Upper lobe of left lung (tissue), 4 donors: ENCODE results near the gene CD44.

Experiments used
- CTCF ChIP-seq, 6 experiments: fragments of 450-650 bp in 4 of 6; fragments of 200-600 bp in 2 of 6; sonication (generic) in 2 of 6; IDR thresholded peaks; one replicate each; pipeline ENCODE4 v1.5.1; 2016 to 2019; ENCODE audit warnings: antibody characterized with exemption in 6 of 6
- EP300 ChIP-seq, 4 donors: sonication (generic); formaldehyde crosslinking; IDR thresholded peaks; one replicate each; pipeline ENCODE4 v1.5.1; 2017; ENCODE audit warnings: antibody characterized with exemption in 4 of 4, control low read depth in 2 of 4
- POLR2A ChIP-seq, 4 donors: fragments of 450-650 bp; IDR thresholded peaks; one replicate each; pipeline ENCODE4 v1.5.1; 2016 to 2017; ENCODE audit warnings: antibody characterized with exemption in 4 of 4, mild to moderate bottlenecking in 2 of 4

- no peak for TF ChIP-seq POLR2A (IDR thresholded peaks at IDR 0.05)
- no peak for TF ChIP-seq CTCF (IDR thresholded peaks at IDR 0.05)
- TF ChIP-seq EP300 (IDR thresholded peaks at IDR 0.05), result no peak
These were observed 111.2 kb downstream of the CD44 start for GRCh38 chr11:35250192-35250591.
